ENCODE data around the gene PTPRN2.

Gene PTPRN2

DNA sequence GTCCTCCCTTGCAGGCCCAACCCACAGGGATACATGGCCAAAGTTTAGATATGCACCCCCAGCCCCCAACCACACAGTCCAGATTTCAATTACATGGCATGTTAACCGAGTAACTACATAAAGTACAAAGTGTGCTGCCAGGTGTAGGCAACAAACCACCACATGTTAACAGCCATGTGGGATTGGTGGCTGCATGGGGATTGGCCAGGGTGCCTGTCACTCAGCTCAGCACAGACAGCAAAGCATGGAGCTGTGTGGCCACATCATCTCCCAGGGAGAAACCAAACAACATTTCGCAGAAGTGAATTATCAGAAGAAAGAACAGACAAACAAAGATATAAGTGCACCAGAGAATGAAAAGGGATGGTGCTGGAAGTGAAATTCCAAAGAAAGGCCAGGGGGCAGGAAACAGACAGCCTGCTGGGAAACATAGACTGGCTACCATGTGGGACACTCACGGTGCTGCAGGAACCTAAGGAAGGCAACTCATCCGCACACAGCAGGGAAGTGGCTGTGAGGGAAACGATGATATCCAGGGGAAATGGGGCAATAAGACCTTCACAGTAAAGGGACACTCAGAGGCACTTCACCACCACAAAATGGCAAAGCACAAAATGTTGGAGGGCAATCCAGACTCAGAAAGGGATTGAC lies 171.2 kb downstream of the PTPRN2 start:
- Histone ChIP-seq H3K27me3 (ENCODE audit: control insufficient read depth, insufficient read depth, low read length) (no peaks in the 10 kb centered on the region), H3K9ac (ENCODE audit: low read length) (no peak overlapping the region), H3K4me1 (ENCODE audit: control insufficient read depth, insufficient read depth, low read length) (no peaks in the 10 kb centered on the region), H3K9me3 (ENCODE audit: control insufficient read depth, low read length) (no peaks in the 10 kb centered on the region), H3K4me3 (ENCODE audit: low read length) (no peak overlapping the region), H3K36me3 (ENCODE audit: control insufficient read depth, insufficient read depth, low read length) (no peaks in the 10 kb centered on the region)

- H3K9me3 ChIP-seq (ENCODE audit: control insufficient read depth, low read length) = no peaks in the 10 kb centered on the region
- H3K4me3 ChIP-seq (ENCODE audit: low read length) = no peak overlapping the region
- no peaks in the 10 kb centered on the region for H3K27me3 ChIP-seq (ENCODE audit: control insufficient read depth, insufficient read depth, low read length)
- H3K9ac ChIP-seq (ENCODE audit: low read length) = no peak overlapping the region
- H3K4me1 ChIP-seq (ENCODE audit: control insufficient read depth, insufficient read depth, low read length) = no peaks in the 10 kb centered on the region
- no peaks in the 10 kb centered on the region for H3K36me3 ChIP-seq (ENCODE audit: control insufficient read depth, insufficient read depth, low read length)
These were observed 172.3 kb downstream of the PTPRN2 start for GRCh38 chr7:158415316-158415715.

- H3K4me3 ChIP-seq (ENCODE audit: low read length) = no peak overlapping the region
These were observed 173.1 kb downstream of the PTPRN2 start for GRCh38 chr7:158414486-158414961.

GRCh38 chr7:158414002-158414401 lies 173.6 kb downstream of the PTPRN2 start:
- Histone ChIP-seq H3K9ac (ENCODE audit: low read length) (no peak overlapping the region), H3K36me3 (ENCODE audit: control insufficient read depth, insufficient read depth, low read length) (no peaks in the 10 kb centered on the region), H3K4me3 (ENCODE audit: low read length) (no peak overlapping the region), H3K4me1 (ENCODE audit: control insufficient read depth, insufficient read depth, low read length) (no peaks in the 10 kb centered on the region), H3K9me3 (ENCODE audit: control insufficient read depth, low read length) (no peaks in the 10 kb centered on the region), H3K27me3 (ENCODE audit: control insufficient read depth, insufficient read depth, low read length) (no peaks in the 10 kb centered on the region)

More at GRCh38 chr7:158414486-158414961, 173.1 kb downstream of the PTPRN2 start:
- no peaks in the 10 kb centered on the region for H3K36me3 ChIP-seq (ENCODE audit: control insufficient read depth, insufficient read depth, low read length)
- no peaks in the 10 kb centered on the region for H3K4me1 ChIP-seq (ENCODE audit: control insufficient read depth, insufficient read depth, low read length)
- H3K9ac ChIP-seq (ENCODE audit: low read length) = no peak overlapping the region
- no peaks in the 10 kb centered on the region for H3K27me3 ChIP-seq (ENCODE audit: control insufficient read depth, insufficient read depth, low read length)
- no peaks in the 10 kb centered on the region for H3K9me3 ChIP-seq (ENCODE audit: control insufficient read depth, low read length)

GRCh38 chr7:158411232-158411950 lies 176.2 kb downstream of the PTPRN2 start:
- H3K4me1 ChIP-seq (ENCODE audit: control insufficient read depth, insufficient read depth, low read length) = peaks cover 19% of the 10 kb centered on the region
- H3K4me3 ChIP-seq (ENCODE audit: low read length) = no peak overlapping the region
- H3K36me3 ChIP-seq (ENCODE audit: control insufficient read depth, insufficient read depth, low read length) = no peaks in the 10 kb centered on the region
- no peak overlapping the region for H3K9ac ChIP-seq (ENCODE audit: low read length)
- no peaks in the 10 kb centered on the region for H3K9me3 ChIP-seq (ENCODE audit: control insufficient read depth, low read length)
- H3K27me3 ChIP-seq (ENCODE audit: control insufficient read depth, insufficient read depth, low read length) = no peaks in the 10 kb centered on the region

- H3K4me1 ChIP-seq (ENCODE audit: control insufficient read depth, insufficient read depth, low read length) = peaks cover 21% of the 10 kb centered on the region
- no peaks in the 10 kb centered on the region for H3K27me3 ChIP-seq (ENCODE audit: control insufficient read depth, insufficient read depth, low read length)
- H3K36me3 ChIP-seq (ENCODE audit: control insufficient read depth, insufficient read depth, low read length) = no peaks in the 10 kb centered on the region
- no peaks in the 10 kb centered on the region for H3K9me3 ChIP-seq (ENCODE audit: control insufficient read depth, low read length)
- H3K9ac ChIP-seq (ENCODE audit: low read length) = no peak overlapping the region
- H3K4me3 ChIP-seq (ENCODE audit: low read length) = no peak overlapping the region
These were observed 176.9 kb downstream of the PTPRN2 start for GRCh38 chr7:158410720-158411119.

DNA sequence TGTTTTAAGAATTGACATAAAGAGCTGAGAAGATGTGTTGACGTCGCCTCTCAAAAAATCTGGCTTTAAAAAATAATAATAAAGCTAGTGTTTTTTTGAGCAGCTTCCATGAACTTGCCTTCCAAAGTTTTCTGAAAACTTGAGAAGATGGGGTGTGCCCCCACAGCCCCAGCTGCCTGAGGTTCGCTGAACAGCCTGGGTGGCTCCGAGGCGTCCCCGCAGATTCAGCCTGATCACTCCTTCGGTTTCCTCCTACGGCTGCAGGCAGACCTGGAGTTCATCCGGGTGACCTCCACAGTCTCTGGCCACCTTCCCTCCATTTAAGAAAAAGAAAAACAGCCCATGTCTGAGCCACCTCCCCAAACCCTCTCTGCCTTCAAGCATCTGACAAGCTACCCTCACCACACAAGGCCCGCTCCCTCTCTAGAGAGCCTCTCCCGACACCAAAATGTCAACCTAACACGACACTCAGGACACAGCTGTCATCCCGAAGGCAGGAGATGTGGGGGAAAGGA lies 177.8 kb downstream of the PTPRN2 start:
- no peak overlapping the region for H3K4me3 ChIP-seq (ENCODE audit: low read length)
- H3K9me3 ChIP-seq (ENCODE audit: control insufficient read depth, low read length) = no peaks in the 10 kb centered on the region
- no peaks in the 10 kb centered on the region for H3K27me3 ChIP-seq (ENCODE audit: control insufficient read depth, insufficient read depth, low read length)
- H3K9ac ChIP-seq (ENCODE audit: low read length) = no peak overlapping the region
- H3K4me1 ChIP-seq (ENCODE audit: control insufficient read depth, insufficient read depth, low read length) = peaks cover 21% of the 10 kb centered on the region
- no peaks in the 10 kb centered on the region for H3K36me3 ChIP-seq (ENCODE audit: control insufficient read depth, insufficient read depth, low read length)

DNA sequence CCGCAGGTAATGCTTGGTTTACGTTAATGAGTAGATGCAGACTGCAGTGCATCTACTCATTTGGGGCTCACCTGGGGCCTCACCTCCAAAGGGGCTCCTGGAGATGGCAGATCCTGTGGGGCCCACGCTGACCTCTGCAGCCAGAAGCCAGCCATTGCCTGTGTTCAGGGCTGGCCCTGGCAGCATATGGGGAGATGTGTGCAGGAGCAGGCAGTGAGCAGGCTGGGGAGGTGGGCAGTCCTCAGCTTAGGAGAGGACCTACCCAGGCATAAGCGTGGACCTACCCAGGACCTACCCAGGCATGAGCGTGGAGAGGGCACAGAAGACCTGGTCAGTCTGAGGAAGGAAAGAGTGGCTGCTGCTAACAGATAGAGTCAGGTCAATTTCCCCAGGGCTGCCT lies 178.5 kb downstream of the PTPRN2 start:
- Histone ChIP-seq H3K27me3 (ENCODE audit: control insufficient read depth, insufficient read depth, low read length) (no peaks in the 10 kb centered on the region), H3K4me1 (ENCODE audit: control insufficient read depth, insufficient read depth, low read length) (peaks cover 21% of the 10 kb centered on the region), H3K9ac (ENCODE audit: low read length) (no peak overlapping the region), H3K4me3 (ENCODE audit: low read length) (no peak overlapping the region), H3K36me3 (ENCODE audit: control insufficient read depth, insufficient read depth, low read length) (no peaks in the 10 kb centered on the region), H3K9me3 (ENCODE audit: control insufficient read depth, low read length) (no peaks in the 10 kb centered on the region)

DNA sequence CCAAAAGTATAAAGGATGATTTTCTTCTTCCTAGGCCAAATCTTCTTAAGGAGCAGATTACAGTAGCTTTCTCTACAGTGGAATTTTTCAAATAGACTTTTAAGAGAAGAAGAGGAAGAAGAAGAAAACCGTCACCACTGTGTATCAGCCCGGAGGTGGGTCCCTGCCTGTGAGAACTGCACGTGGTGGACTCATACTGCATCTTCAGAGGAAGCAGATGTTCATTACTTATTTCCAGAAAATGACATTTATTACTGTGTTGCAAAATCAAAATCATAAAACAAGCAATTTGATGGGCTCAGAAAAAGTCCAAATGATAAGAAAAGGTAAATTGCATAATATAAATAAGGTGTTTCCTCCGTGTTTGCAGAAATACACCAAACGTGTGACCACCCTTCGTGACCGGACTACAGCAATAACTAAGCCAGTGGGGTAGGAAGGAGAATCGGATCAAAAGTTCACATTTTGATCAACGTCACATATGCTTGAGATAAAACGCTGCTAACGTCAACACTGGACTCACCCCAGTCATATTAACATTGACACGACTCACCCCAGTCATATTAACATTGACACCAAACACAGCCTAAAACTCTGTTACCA lies 179.2 kb downstream of the PTPRN2 start:
- no peak overlapping the region for H3K4me3 ChIP-seq (ENCODE audit: low read length)

DNA sequence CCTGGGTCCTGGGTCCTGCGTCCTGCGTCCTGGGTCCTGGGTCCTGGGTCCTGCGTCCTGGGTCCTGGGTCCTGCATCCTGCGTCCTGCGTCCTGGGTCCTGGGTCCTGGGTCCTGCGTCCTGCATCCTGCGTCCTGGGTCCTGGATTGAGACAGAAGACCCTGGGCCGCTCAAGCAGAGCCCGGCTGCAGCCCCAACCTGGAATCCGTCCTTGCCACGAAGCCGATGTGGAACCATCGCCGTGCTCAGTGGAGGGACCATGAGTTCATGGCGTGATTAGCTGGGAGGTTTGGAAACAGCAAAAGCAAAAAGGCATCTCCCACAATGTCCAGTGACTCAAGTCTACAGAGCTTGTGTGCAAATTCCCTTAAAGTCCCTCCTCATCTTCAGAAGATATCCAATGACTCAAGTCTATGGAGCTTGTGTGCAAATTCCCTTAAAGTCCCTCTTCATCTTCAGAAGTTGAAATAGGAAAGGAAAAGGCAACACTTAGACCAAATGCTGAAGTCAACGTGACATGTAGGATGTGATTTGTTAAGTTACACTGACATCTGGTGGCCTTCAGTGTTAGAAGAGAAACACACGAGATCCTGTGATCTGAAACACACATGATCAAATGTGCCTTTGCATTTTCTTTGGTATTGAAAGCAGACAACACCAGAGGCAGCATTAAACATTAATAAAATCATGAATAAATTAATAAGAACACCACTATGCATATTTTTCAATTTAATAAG lies 179.9 kb downstream of the PTPRN2 start:
- Histone ChIP-seq H3K4me1 (ENCODE audit: control insufficient read depth, insufficient read depth, low read length) (peaks cover 29% of the 10 kb centered on the region), H3K9me3 (ENCODE audit: control insufficient read depth, low read length) (no peaks in the 10 kb centered on the region), H3K36me3 (ENCODE audit: control insufficient read depth, insufficient read depth, low read length) (no peaks in the 10 kb centered on the region), H3K27me3 (ENCODE audit: control insufficient read depth, insufficient read depth, low read length) (no peaks in the 10 kb centered on the region), H3K9ac (ENCODE audit: low read length) (no peak overlapping the region), H3K4me3 (ENCODE audit: low read length) (no peak overlapping the region)

More for the DNA sequence above, 179.2 kb downstream of the PTPRN2 start:
- H3K36me3 ChIP-seq (ENCODE audit: control insufficient read depth, insufficient read depth, low read length) = no peaks in the 10 kb centered on the region
- H3K9me3 ChIP-seq (ENCODE audit: control insufficient read depth, low read length) = no peaks in the 10 kb centered on the region
- H3K27me3 ChIP-seq (ENCODE audit: control insufficient read depth, insufficient read depth, low read length) = no peaks in the 10 kb centered on the region
- peaks cover 25% of the 10 kb centered on the region for H3K4me1 ChIP-seq (ENCODE audit: control insufficient read depth, insufficient read depth, low read length)
- no peak overlapping the region for H3K9ac ChIP-seq (ENCODE audit: low read length)

GRCh38 chr7:158406801-158407200 lies 180.8 kb downstream of the PTPRN2 start:
- H3K27me3 ChIP-seq (ENCODE audit: control insufficient read depth, insufficient read depth, low read length) = no peaks in the 10 kb centered on the region
- no peak overlapping the region for H3K9ac ChIP-seq (ENCODE audit: low read length)
- H3K4me1 ChIP-seq (ENCODE audit: control insufficient read depth, insufficient read depth, low read length) = peaks cover 29% of the 10 kb centered on the region
- peak overlapping the region; percentile 11 for H3K4me3 ChIP-seq (ENCODE audit: low read length)
- H3K9me3 ChIP-seq (ENCODE audit: control insufficient read depth, low read length) = no peaks in the 10 kb centered on the region
- H3K36me3 ChIP-seq (ENCODE audit: control insufficient read depth, insufficient read depth, low read length) = no peaks in the 10 kb centered on the region

Measured in mucosa of stomach (tissue), 1 donor.